ENCODE measurements around the gene KRCC1.

DNA sequence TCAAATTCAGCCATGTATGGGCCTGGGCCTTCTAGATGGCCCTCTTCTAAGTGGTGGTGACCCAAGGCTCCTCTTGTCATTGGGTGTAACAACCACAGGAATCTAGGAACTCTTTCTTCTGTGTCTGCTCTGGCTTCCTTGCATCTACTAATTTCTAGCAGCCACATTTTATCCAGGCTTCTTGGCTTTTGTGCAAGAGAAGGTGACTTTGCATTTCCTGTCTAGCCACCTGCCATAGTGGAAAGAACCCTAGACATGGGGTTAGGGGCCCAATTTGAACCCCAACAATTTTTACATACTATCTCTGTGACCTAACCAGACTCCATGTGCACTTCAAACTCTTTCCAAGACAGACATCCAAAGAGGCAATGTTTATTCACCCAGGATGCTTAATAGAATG lies 37.2 kb upstream of the KRCC1 start:
- TF ChIP-seq POLR2AphosphoS5 (IDR thresholded peaks at IDR 0.05; ENCODE audit: low read depth, low read length) (no peak), FOXP2 (optimal IDR thresholded peaks at IDR 0.05; ENCODE audit: borderline replicate concordance, extremely low read depth, extremely low read length, insufficient read depth) (no peak), TAF1 (IDR thresholded peaks at IDR 0.05; ENCODE audit: borderline replicate concordance, insufficient read depth, low read length) (no peak), SIN3A (IDR thresholded peaks at IDR 0.05; ENCODE audit: borderline replicate concordance, insufficient read depth, low read length) (no peak)
- TF ChIP-seq, protein P1, sequence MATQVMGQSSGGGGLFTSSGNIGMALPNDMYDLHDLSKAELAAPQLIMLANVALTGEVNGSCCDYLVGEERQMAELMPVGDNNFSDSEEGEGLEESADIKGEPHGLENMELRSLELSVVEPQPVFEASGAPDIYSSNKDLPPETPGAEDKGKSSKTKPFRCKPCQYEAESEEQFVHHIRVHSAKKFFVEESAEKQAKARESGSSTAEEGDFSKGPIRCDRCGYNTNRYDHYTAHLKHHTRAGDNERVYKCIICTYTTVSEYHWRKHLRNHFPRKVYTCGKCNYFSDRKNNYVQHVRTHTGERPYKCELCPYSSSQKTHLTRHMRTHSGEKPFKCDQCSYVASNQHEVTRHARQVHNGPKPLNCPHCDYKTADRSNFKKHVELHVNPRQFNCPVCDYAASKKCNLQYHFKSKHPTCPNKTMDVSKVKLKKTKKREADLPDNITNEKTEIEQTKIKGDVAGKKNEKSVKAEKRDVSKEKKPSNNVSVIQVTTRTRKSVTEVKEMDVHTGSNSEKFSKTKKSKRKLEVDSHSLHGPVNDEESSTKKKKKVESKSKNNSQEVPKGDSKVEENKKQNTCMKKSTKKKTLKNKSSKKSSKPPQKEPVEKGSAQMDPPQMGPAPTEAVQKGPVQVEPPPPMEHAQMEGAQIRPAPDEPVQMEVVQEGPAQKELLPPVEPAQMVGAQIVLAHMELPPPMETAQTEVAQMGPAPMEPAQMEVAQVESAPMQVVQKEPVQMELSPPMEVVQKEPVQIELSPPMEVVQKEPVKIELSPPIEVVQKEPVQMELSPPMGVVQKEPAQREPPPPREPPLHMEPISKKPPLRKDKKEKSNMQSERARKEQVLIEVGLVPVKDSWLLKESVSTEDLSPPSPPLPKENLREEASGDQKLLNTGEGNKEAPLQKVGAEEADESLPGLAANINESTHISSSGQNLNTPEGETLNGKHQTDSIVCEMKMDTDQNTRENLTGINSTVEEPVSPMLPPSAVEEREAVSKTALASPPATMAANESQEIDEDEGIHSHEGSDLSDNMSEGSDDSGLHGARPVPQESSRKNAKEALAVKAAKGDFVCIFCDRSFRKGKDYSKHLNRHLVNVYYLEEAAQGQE (IDR thresholded peaks at IDR 0.05; ENCODE audit: insufficient read depth in 1 of 2, low read depth in 2 of 2, low read length in 2 of 2) = no peak
